SK-N-SH (cell line): Measurements from ENCODE around the gene PKN2. TPM values are rescaled to one million over a fixed set of nuclear protein-coding genes. Genes with fewer than 3 reads are reported as not detected.

Source experiments
- CTCF ChIA-PET: fragments of 300-600, 350-600 bp; formaldehyde crosslinking; extraction: SDS; loops from one replicate; lab custom pipeline; 2021; lab: Yijun Ruan, JAX
- POLR2A ChIA-PET: fragments of 350-600 bp; sonication (Branson Sonifier 250); formaldehyde crosslinking; extraction: SDS; loops from one replicate; lab custom pipeline; 2020; ENCODE audit warnings: antibody characterized with exemption, inconsistent platforms; lab: Yijun Ruan, JAX
- DNase-seq: peaks from one replicate; pipeline ENCODE4 v3.0.0; 2012
- H2AFZ ChIP-seq: fragments of 200-600 bp; sonication (generic); 2 replicates; pipeline ENCODE4 v1.8.1; 2016; ENCODE audit warnings: antibody characterized with exemption, mild to moderate bottlenecking, low read depth
- H3F3A ChIP-seq: fragments of 200-600 bp; sonication (generic); replicated peaks from 2 replicates; pipeline ENCODE3; 2016; ENCODE audit warnings: antibody characterized with exemption, mild to moderate bottlenecking; ENCODE audit not compliant: insufficient read depth
- H3K27ac ChIP-seq, 2 experiments: fragments of 200-500 bp in 1 of 2; fragments of 200-600 bp in 1 of 2; sonication (Bioruptor generic) in 1 of 2; sonication (generic), shearing (Covaris generic) in 1 of 2; 2 replicates each; pipeline versions ENCODE4 v1.5.1 to v1.6.1; 2014 to 2016; ENCODE audit warnings: low read depth in 2 of 2, inconsistent platforms in 1 of 2, low read length in 1 of 2, mild to moderate bottlenecking in 1 of 2, mixed read lengths in 1 of 2
- H3K27me3 ChIP-seq: fragments of 200-600 bp; sonication (generic), shearing (Covaris generic); 2 replicates; pipeline ENCODE4 v1.6.1; 2016; ENCODE audit warnings: mixed run types; ENCODE audit not compliant: insufficient read depth
- H3K36me3 ChIP-seq, 2 experiments: fragments of 200-500 bp in 1 of 2; fragments of 200-600 bp in 1 of 2; sonication (Bioruptor generic) in 1 of 2; sonication (generic) in 1 of 2; replicated peaks in 1 of 2; 2 replicates each; pipeline versions ENCODE3 to v1.5.1; 2014 to 2016; ENCODE audit warnings: low read length in 1 of 2, mild to moderate bottlenecking in 1 of 2; ENCODE audit not compliant: insufficient read depth in 2 of 2, control insufficient read depth in 1 of 2
- H3K4me1 ChIP-seq, 2 experiments: fragments of 200-500 bp in 1 of 2; fragments of 200-600 bp in 1 of 2; sonication (Bioruptor generic) in 1 of 2; sonication (generic), shearing (Covaris generic) in 1 of 2; 2 replicates each; pipeline versions ENCODE4 v1.5.1 to v1.6.1; 2014 to 2016; ENCODE audit warnings: low read depth in 1 of 2, low read length in 1 of 2, mixed run types in 1 of 2; ENCODE audit not compliant: insufficient read depth in 2 of 2, control insufficient read depth in 1 of 2
- H3K4me2 ChIP-seq: fragments of 200-600 bp; sonication (generic), shearing (Covaris generic); 2 replicates; pipeline ENCODE4 v1.6.1; 2017; ENCODE audit warnings: mixed run types
- H3K4me3 ChIP-seq, 2 experiments: fragments of 200-500 bp in 1 of 2; fragments of 200-600 bp in 1 of 2; sonication (Bioruptor generic) in 1 of 2; sonication (generic), shearing (Covaris generic) in 1 of 2; 2 replicates each; pipeline versions ENCODE4 v1.5.1 to v1.8.1; 2014 to 2016; ENCODE audit warnings: low read depth in 2 of 2, inconsistent platforms in 1 of 2, low read length in 1 of 2, mild to moderate bottlenecking in 1 of 2, mixed read lengths in 1 of 2, moderate library complexity in 1 of 2
- H3K79me2 ChIP-seq: fragments of 200-600 bp; sonication (generic); 2 replicates; pipeline ENCODE4 v1.8.1; 2017; ENCODE audit warnings: mild to moderate bottlenecking; ENCODE audit not compliant: insufficient read depth
- H3K9ac ChIP-seq: fragments of 200-600 bp; sonication (generic); 2 replicates; pipeline ENCODE4 v1.6.1; 2017; ENCODE audit warnings: mixed run types
- H3K9me2 ChIP-seq: fragments of 200-600 bp; sonication (generic); 2 replicates; pipeline ENCODE4 v1.6.1; 2017; ENCODE audit warnings: mixed run types
- H3K9me3 ChIP-seq: fragments of 200-600 bp; sonication (generic); 2 replicates; pipeline ENCODE4 v1.6.1; 2017; ENCODE audit warnings: mixed run types, mild to moderate bottlenecking, moderate library complexity
- H4K20me1 ChIP-seq: fragments of 200-600 bp; sonication (generic); 2 replicates; pipeline ENCODE4 v1.6.1; 2017; ENCODE audit warnings: mild to moderate bottlenecking, mixed run types; ENCODE audit not compliant: insufficient read depth
- CHD2 ChIP-seq: fragments of 150-350 bp; IDR thresholded peaks from 2 replicates; pipeline ENCODE4 v1.6.1; 2018; ENCODE audit warnings: low read length; ENCODE audit not compliant: partially characterized antibody
- ELF1 ChIP-seq: IDR thresholded peaks from 2 replicates; pipeline ENCODE4 v1.4.0; 2012
- EP300 ChIP-seq, 2 experiments: IDR thresholded peaks; 2 replicates each; pipeline versions ENCODE4 v1.4.0 to v1.6.1; 2012; ENCODE audit warnings: borderline replicate concordance in 1 of 2, low read depth in 1 of 2, low read length in 1 of 2
- FOXJ3 ChIP-seq: sonication (generic); formaldehyde crosslinking; IDR thresholded peaks from 2 replicates; pipeline ENCODE4 v1.5.1; 2020; ENCODE audit warnings: mild to moderate bottlenecking, missing genetic modification reagents
- GATA2 ChIP-seq: sonication (generic); formaldehyde crosslinking; IDR thresholded peaks from 2 replicates; pipeline ENCODE4 v1.5.0; 2020; ENCODE audit warnings: mild to moderate bottlenecking, missing genetic modification reagents
- NFIC ChIP-seq: IDR thresholded peaks from 2 replicates; pipeline ENCODE4 v1.4.0; 2012; ENCODE audit warnings: borderline replicate concordance
- NRF1 ChIP-seq: IDR thresholded peaks from 2 replicates; pipeline ENCODE4 v1.6.1; 2012; ENCODE audit warnings: low read depth, mild to moderate bottlenecking, low read length
- REST ChIP-seq: IDR thresholded peaks from 2 replicates; pipeline ENCODE4 v1.6.1; 2012; ENCODE audit warnings: mild to moderate bottlenecking, low read depth, low read length, moderate library complexity
- RFX5 ChIP-seq: IDR thresholded peaks from 2 replicates; pipeline ENCODE4 v1.6.1; 2012; ENCODE audit warnings: mild to moderate bottlenecking, improper control_type of control experiment, low read length
- SMC3 ChIP-seq: IDR thresholded peaks from 2 replicates; pipeline ENCODE4 v1.6.1; 2012; ENCODE audit warnings: low read depth, low read length, improper control_type of control experiment
- TAF1 ChIP-seq: IDR thresholded peaks from 2 replicates; pipeline ENCODE4 v1.6.1; 2012; ENCODE audit warnings: low read depth, mild to moderate bottlenecking, low read length, moderate library complexity, borderline replicate concordance
- TCF12 ChIP-seq: IDR thresholded peaks from 2 replicates; pipeline ENCODE4 v1.4.0; 2012
- TEAD4 ChIP-seq: IDR thresholded peaks from 2 replicates; pipeline ENCODE4 v1.4.0; 2012; ENCODE audit warnings: mild to moderate bottlenecking, borderline replicate concordance; ENCODE audit not compliant: insufficient read depth
- YY1 ChIP-seq: IDR thresholded peaks from 2 replicates; pipeline ENCODE4 v1.4.0; 2012; ENCODE audit warnings: low read depth, mild to moderate bottlenecking
- WGBS: methylation state at CpG from one replicate; pipeline ENCODE4 v1.1.6; 2017; ENCODE audit warnings: low lambda C conversion rate; 5-methylcytosine and 5-hydroxymethylcytosine counted together
- polyA plus RNA-seq, 3 experiments: library from polyadenylated mRNA; depleted of rRNA; stranded (reverse); fragments of >200 nt; gene quantifications; 2 replicates each; pipeline ENCODE4 v1.2.3, GENCODE V29; 2012
- TF ChIP-seq, protein P1 (sequence below): IDR thresholded peaks from 2 replicates; pipeline ENCODE4 v1.4.0; 2012; ENCODE audit warnings: low read depth, borderline replicate concordance
- TF ChIP-seq, protein P2 (sequence below): fragments of 150-350 bp; IDR thresholded peaks from 2 replicates; pipeline ENCODE4 v1.6.1; 2016; ENCODE audit warnings: mild to moderate bottlenecking, low read depth, low read length
- TF ChIP-seq, protein P3 (sequence below): IDR thresholded peaks from 2 replicates; pipeline ENCODE4 v1.4.0; 2012; ENCODE audit warnings: low read depth

PKN2 gene
- polyA plus RNA-seq, 1 of the 3 experiments (the other 2 are of a cell fraction) = 6.8 TPM

DNA sequence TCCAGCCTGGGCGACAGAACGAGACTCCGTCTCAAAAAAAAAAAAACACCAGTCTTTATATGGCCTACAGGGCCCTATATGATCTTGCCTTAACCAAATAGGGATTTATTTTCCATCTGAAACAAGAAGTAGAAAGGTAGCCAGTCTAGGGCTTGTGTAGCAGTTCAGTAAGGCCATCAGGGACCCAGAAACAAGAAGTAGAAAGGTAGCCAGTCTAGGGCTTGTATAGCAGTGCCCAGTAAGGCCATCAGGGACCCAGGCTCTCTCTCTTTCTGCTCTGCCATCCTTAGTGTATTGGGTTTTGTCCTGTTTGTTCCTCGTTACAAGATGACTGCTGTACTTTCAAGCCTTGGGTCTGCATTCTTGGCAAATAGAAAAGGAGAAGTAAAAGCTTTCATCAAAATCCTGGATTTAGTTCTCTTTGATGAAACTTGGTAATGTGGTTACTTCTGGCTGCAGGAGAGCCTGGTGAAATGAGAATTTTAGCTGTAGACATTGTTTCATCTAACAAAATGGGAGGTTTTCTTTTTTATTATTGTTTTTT is 46.1 kb downstream of the PKN2 start:
- Histone ChIP-seq H3K79me2 (peaks cover 86% of the 10 kb centered on the region), H3K27me3 (no peaks in the 10 kb centered on the region), H3K9me2 (no peaks in the 10 kb centered on the region), H4K20me1 (peaks cover 40% of the 10 kb centered on the region), H3K36me3 (peaks cover 0 to 7% of the 10 kb centered on the region in 2 experiments), H3K9ac (no peak overlapping the region), H3K4me1 (peaks cover 2 to 3% of the 10 kb centered on the region in 2 experiments; a peak in 2 of 4 replicates), H3F3A (peaks cover 13% of the 10 kb centered on the region), H2AFZ (no peak overlapping the region), H3K4me2 (no peak overlapping the region), H3K9me3 (no peaks in the 10 kb centered on the region), H3K27ac (peak overlapping the region in 1 of 2 experiments; percentile 80; a peak in 1 of 4 replicates), H3K4me3 (no peak overlapping the region)
- ChIA-PET POLR2A (no interaction called here), CTCF (no interaction called here)
- TF ChIP-seq NRF1 = no peak
- TF ChIP-seq FOXJ3 (CRISPR knock-in tag) = no peak
- TF ChIP-seq TCF12 = no peak
- no peak for TF ChIP-seq EP300 (IDR thresholded peaks at IDR 0.05; ENCODE audit: borderline replicate concordance in 1 of 2, low read depth in 1 of 2, low read length in 1 of 2)
- TF ChIP-seq SMC3 = no peak
- TF ChIP-seq, protein P1, sequence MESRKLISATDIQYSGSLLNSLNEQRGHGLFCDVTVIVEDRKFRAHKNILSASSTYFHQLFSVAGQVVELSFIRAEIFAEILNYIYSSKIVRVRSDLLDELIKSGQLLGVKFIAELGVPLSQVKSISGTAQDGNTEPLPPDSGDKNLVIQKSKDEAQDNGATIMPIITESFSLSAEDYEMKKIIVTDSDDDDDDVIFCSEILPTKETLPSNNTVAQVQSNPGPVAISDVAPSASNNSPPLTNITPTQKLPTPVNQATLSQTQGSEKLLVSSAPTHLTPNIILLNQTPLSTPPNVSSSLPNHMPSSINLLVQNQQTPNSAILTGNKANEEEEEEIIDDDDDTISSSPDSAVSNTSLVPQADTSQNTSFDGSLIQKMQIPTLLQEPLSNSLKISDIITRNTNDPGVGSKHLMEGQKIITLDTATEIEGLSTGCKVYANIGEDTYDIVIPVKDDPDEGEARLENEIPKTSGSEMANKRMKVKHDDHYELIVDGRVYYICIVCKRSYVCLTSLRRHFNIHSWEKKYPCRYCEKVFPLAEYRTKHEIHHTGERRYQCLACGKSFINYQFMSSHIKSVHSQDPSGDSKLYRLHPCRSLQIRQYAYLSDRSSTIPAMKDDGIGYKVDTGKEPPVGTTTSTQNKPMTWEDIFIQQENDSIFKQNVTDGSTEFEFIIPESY = no peak
- TF ChIP-seq ELF1 = no peak
- no peak for TF ChIP-seq RFX5
- no peak for DNase-seq
- WGBS = 96% methylated on average over 4 of the region's 4 CpGs

GRCh38 chr1:88730995-88731394 is 46.9 kb downstream of the PKN2 start:
- Histone ChIP-seq H3K9ac (no peak overlapping the region; the same call in 1 of the 2 replicates), H4K20me1 (peaks cover 34% of the 10 kb centered on the region), H2AFZ (no peak overlapping the region), H3K9me3 (peaks cover 5% of the 10 kb centered on the region; the same call in 1 of the 2 replicates), H3F3A (peaks cover 13% of the 10 kb centered on the region), H3K79me2 (peaks cover 86% of the 10 kb centered on the region), H3K4me1 (peaks cover 2 to 3% of the 10 kb centered on the region in 2 experiments; a peak in 2 of 4 replicates), H3K27me3 (no peaks in the 10 kb centered on the region), H3K9me2 (no peaks in the 10 kb centered on the region), H3K4me2 (peak overlapping the region; percentile 51), H3K36me3 (peaks cover 0 to 7% of the 10 kb centered on the region in 2 experiments), H3K27ac (peak overlapping the region; percentile 62 to 80), H3K4me3 (peak overlapping the region in 1 of 2 experiments; percentile 27; a peak in 2 of 4 replicates)
- POLR2A ChIA-PET = no interaction called here
- CTCF ChIA-PET = no interaction called here
- WGBS = 90% methylated on average over 2 of the region's 2 CpGs
- no peak for TF ChIP-seq REST
- TF ChIP-seq EP300 (IDR thresholded peaks at IDR 0.05; ENCODE audit: borderline replicate concordance in 1 of 2, low read depth in 1 of 2, low read length in 1 of 2) = no peak
- no peak for TF ChIP-seq CHD2
- no peak for TF ChIP-seq ELF1
- no peak for TF ChIP-seq TCF12
- TF ChIP-seq TAF1 = no peak
- TF ChIP-seq TEAD4 = no peak
- TF ChIP-seq, protein P2, sequence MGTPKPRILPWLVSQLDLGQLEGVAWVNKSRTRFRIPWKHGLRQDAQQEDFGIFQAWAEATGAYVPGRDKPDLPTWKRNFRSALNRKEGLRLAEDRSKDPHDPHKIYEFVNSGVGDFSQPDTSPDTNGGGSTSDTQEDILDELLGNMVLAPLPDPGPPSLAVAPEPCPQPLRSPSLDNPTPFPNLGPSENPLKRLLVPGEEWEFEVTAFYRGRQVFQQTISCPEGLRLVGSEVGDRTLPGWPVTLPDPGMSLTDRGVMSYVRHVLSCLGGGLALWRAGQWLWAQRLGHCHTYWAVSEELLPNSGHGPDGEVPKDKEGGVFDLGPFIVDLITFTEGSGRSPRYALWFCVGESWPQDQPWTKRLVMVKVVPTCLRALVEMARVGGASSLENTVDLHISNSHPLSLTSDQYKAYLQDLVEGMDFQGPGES = no peak
- TF ChIP-seq, protein P3, sequence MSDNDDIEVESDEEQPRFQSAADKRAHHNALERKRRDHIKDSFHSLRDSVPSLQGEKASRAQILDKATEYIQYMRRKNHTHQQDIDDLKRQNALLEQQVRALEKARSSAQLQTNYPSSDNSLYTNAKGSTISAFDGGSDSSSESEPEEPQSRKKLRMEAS = no peak
- TF ChIP-seq NFIC = no peak
- no peak for TF ChIP-seq FOXJ3 (CRISPR knock-in tag)
- no peak for TF ChIP-seq GATA2
- no peak for TF ChIP-seq YY1
- TF ChIP-seq SMC3 = no peak
- no peak for DNase-seq
